ENCODE data around the gene GATA6. TPM values are rescaled to one million over a fixed set of nuclear protein-coding genes. Genes with fewer than 3 reads are reported as not detected.

The GATA6 gene
- total and polyA plus RNA-seq, 7 donors, result 2.5 to 16.2 (median 13.6) TPM

DNA sequence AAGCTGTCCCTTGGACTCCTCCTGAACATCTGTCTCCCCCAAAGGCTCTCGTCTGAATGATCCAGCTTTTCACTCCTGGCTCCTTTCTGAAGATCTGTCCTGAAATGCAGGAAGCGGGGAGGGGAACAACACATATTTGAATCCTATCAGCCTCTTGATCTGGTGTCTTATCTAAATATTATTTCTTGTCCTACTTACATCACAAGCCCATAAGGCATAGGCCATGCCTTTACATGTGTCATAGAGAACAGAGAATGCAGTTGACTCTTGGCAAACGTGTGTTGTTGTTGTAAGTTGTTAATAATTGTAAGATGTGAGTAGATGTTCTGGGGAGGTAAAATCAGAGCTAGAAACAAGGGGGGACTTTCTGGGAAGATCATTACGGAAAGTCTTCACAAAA is 57.4 kb downstream of the GATA6 start:
- 70 to 84% methylated on average over 4 of the region's 4 CpGs for WGBS, 2 donors
- Histone ChIP-seq H3K9me3 (no peaks in the 10 kb centered on the region), H3K27ac (no peak overlapping the region), H3K4me3 (no peak overlapping the region), H3K27me3 (no peaks in the 10 kb centered on the region), H3K4me1 (no peaks in the 10 kb centered on the region), H3K36me3 (no peaks in the 10 kb centered on the region)
- TF ChIP-seq EP300 (IDR thresholded peaks at IDR 0.05) (no peak), POLR2AphosphoS5 (IDR thresholded peaks at IDR 0.05) (no peak), POLR2A (IDR thresholded peaks at IDR 0.05) (no peak)
- TF ChIP-seq, protein P1, sequence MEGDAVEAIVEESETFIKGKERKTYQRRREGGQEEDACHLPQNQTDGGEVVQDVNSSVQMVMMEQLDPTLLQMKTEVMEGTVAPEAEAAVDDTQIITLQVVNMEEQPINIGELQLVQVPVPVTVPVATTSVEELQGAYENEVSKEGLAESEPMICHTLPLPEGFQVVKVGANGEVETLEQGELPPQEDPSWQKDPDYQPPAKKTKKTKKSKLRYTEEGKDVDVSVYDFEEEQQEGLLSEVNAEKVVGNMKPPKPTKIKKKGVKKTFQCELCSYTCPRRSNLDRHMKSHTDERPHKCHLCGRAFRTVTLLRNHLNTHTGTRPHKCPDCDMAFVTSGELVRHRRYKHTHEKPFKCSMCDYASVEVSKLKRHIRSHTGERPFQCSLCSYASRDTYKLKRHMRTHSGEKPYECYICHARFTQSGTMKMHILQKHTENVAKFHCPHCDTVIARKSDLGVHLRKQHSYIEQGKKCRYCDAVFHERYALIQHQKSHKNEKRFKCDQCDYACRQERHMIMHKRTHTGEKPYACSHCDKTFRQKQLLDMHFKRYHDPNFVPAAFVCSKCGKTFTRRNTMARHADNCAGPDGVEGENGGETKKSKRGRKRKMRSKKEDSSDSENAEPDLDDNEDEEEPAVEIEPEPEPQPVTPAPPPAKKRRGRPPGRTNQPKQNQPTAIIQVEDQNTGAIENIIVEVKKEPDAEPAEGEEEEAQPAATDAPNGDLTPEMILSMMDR (IDR thresholded peaks at IDR 0.05), result no peak
- intact Hi-C loops (cut with DNase I), result loop anchor here (10.0 kb wide), 1 partner anchor 58 kb away; no protein-coding TSS in a partner anchor
- DNase-seq, result no peak

DNA sequence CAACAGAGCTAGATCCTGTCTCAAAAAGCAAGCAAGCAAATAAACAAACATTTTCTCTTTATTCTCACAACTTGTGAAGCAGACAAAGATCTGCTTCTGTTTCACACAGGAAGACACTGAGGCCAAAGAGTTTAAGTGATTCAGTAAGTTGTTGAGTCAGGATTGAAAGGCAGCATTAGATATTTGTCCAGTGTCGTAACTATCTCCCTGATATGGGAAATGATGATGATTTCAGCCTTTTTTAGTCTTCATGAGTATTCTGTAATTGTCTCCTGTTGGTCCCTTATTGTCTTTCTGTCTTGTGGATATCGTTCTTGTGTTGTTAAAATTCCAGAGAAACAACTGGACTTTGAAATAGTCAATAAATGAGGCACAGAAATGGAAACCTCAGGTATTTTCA is 59.6 kb downstream of the GATA6 start:
- no peaks in the 10 kb centered on the region for H3K9me3 ChIP-seq
- no peak overlapping the region for H3K27ac ChIP-seq
- 30 to 64% methylated on average over 2 of the region's 2 CpGs for WGBS, 2 donors
- no peak overlapping the region for H3K4me3 ChIP-seq
- intact Hi-C loops (cut with DNase I), result loop anchor here (10.0 kb wide), 1 partner anchor 56 kb away; no protein-coding TSS in a partner anchor
- H3K4me1 ChIP-seq, result no peaks in the 10 kb centered on the region
- no peaks in the 10 kb centered on the region for H3K36me3 ChIP-seq
- DNase-seq, result no peak
- H3K27me3 ChIP-seq, result no peaks in the 10 kb centered on the region
- no peak for TF ChIP-seq EP300 (IDR thresholded peaks at IDR 0.05)
- TF ChIP-seq POLR2A (IDR thresholded peaks at IDR 0.05), result no peak
- TF ChIP-seq, protein P1 (IDR thresholded peaks at IDR 0.05), result no peak

DNA sequence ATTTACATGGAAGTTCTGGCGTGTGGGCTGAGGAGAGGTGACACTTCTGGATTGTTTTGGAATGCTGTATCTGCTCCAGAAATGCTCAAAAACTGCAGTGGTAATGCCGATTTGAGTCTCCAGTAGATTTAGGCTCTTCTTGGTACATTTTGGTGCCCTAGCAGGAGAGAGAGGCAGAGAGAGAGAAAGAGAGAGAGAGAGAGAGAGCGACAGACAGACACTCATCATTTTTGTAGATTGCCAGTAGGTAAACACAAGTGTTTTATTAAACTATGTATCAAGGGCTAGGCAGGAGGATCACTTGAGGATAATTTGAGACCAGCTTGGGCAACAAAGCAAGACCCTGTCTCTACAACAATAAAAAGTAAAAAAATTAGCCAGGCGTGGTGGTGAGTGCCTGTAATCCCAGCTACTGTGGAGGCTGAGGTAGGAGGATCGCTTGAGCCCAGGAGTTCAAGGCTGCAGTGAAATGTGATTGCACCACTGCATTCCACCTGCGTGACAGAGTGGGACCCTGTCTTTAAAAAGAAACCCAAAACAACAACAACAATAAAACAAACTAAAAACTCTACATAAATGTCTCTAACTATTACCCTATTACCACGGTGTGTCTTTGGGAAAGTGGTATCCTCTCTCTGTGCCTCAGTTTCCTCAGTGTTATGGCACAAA is 60.2 kb downstream of the GATA6 start:
- Histone ChIP-seq H3K27me3 (no peaks in the 10 kb centered on the region), H3K4me3 (no peak overlapping the region), H3K9me3 (no peaks in the 10 kb centered on the region), H3K4me1 (no peaks in the 10 kb centered on the region), H3K36me3 (no peaks in the 10 kb centered on the region), H3K27ac (no peak overlapping the region)
- WGBS, 2 donors, result 75 to 85% methylated on average over 7 of the region's 7 CpGs
- intact Hi-C loops (cut with DNase I), result loop anchor here (10.0 kb wide), 1 partner anchor 55 kb away; no protein-coding TSS in a partner anchor
- TF ChIP-seq POLR2A (IDR thresholded peaks at IDR 0.05), result no peak
- no peak for TF ChIP-seq EP300 (IDR thresholded peaks at IDR 0.05)
- no peak for TF ChIP-seq POLR2AphosphoS5 (IDR thresholded peaks at IDR 0.05)
- TF ChIP-seq, protein P1 (IDR thresholded peaks at IDR 0.05), result no peak
- no peak for DNase-seq

DNA sequence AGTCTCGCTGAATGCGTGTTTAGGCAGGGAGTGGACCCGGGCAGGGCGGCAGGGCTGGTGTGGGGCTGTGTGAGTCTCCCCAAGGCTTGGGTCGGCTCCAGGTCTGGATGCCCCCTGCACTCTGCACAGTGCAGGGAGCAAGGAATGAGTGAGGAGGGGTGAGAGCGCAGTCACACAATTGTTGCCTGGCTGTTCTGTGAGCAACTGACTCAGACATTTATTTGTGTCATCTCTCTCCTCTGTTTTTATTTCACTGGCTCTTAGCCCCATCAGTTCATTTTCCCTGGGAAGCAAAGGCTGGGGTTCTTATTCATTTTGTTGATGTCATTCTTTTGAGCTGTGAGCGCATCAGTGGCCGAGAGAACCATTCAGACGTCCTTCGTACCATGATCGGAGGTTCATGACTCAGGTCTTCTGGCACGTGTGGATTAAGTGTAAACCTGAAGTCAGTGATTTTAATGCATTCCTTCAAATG is 61.1 kb downstream of the GATA6 start:
- no peak for TF ChIP-seq POLR2A (IDR thresholded peaks at IDR 0.05)
- TF ChIP-seq, protein P1 (IDR thresholded peaks at IDR 0.05), result no peak
- TF ChIP-seq EP300 (IDR thresholded peaks at IDR 0.05), result no peak
- WGBS, 2 donors, result 91 to 93% methylated on average over 12 of the region's 12 CpGs
- Histone ChIP-seq H3K36me3 (no peaks in the 10 kb centered on the region), H3K27me3 (no peaks in the 10 kb centered on the region), H3K27ac (no peak overlapping the region), H3K4me1 (no peaks in the 10 kb centered on the region), H3K9me3 (no peaks in the 10 kb centered on the region), H3K4me3 (no peak overlapping the region)
- no peak for DNase-seq
- intact Hi-C loops (cut with DNase I), result no loop called here

DNA sequence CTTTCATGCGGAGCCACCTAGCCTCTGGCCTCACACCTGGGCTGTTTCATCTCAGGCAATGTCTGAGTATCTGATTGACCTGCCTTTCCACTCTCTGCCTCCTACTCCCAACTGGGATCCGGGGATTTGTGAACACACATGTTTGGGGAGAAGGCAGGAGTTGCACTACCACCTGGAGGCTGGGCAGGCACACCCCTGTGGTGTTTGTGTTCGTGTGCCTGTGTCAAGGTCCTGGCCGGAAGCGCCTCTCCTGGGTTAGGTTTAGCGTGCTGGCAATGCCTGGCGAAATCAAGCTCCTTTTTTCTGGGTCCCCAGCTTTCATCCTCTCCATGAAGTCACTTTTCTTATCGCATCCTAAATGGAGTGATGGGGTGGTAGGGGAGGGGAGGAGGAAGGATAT is 63.9 kb downstream of the GATA6 start:
- H3K36me3 ChIP-seq, result no peaks in the 10 kb centered on the region
- DNase-seq, result no peak
- H3K4me3 ChIP-seq, result no peak overlapping the region
- H3K27me3 ChIP-seq, result no peaks in the 10 kb centered on the region
- no peak for TF ChIP-seq POLR2AphosphoS5 (IDR thresholded peaks at IDR 0.05)
- TF ChIP-seq, protein P1 (IDR thresholded peaks at IDR 0.05), result no peak
- no peak for TF ChIP-seq POLR2A (IDR thresholded peaks at IDR 0.05)
- no peak for TF ChIP-seq EP300 (IDR thresholded peaks at IDR 0.05)
- no peak overlapping the region for H3K27ac ChIP-seq
- H3K9me3 ChIP-seq, result no peaks in the 10 kb centered on the region
- WGBS, 2 donors, result 26 to 71% methylated on average over 8 of the region's 8 CpGs
- intact Hi-C loops (cut with DNase I), result no loop called here
- no peaks in the 10 kb centered on the region for H3K4me1 ChIP-seq
